Stimulated activated CD4-positive, alpha-beta T cell treated with anti-CD3 and anti-CD28 coated beads, TNF-alpha, amount 100 ng/mL, for 48 hours (primary cell): ENCODE data around the gene SORCS2.

Experiments
- DNase-seq, 3 donors: peaks; one replicate each; pipeline ENCODE4 v3.0.0-alpha.2; 2020; ENCODE audit warnings: low read depth in 3 of 3

SORCS2 gene

DNA sequence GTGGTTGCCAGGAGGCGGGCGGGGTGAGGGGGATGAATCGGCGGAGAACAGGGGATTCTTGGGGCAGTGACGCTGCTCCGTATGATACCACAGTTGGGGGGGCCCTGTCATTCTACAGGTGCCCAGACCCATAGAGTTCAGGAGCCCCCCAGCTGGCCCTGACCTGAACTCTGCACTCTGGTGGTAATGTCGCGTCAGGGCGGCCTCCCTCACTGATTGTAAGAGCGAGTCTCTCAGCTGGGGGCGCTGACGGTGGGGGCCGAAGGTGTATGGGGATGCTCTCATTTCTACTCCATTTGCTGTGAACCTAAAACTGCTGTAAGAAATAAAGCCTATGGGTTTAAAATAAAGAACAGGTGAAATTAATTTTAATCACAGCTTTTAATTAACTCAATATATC is 334.2 kb downstream of the SORCS2 start:
- DNase-seq, result no peak

DNA sequence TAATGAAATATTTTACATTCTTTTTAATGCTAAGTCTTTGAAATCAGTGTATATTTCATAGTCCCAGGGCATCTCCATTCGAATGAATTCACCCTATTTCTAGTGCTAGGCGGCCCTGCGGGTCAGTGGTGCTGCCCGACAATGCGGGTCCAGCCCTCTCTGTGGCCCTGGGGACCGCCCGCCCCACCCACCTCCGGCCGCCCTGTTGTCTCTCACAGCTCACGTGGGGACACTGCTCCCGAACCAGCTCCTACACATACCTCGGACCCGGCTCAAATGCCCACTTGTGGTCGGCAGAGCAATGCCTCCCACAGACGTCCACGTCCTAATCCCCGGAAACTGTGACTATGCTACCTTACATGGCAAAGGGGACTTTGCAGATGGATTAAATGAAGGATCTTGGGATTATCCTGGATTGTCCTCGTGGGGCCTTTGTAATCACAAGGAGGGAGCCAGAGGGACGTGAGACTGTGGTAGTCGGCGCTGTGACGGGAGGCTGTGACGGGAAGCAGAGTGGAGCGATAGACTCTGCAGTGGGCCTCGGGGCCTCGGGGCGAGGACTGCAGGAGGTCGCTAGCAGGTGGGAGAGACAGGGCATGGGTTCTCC is 334.7 kb downstream of the SORCS2 start:
- DNase-seq, result no peak

DNA sequence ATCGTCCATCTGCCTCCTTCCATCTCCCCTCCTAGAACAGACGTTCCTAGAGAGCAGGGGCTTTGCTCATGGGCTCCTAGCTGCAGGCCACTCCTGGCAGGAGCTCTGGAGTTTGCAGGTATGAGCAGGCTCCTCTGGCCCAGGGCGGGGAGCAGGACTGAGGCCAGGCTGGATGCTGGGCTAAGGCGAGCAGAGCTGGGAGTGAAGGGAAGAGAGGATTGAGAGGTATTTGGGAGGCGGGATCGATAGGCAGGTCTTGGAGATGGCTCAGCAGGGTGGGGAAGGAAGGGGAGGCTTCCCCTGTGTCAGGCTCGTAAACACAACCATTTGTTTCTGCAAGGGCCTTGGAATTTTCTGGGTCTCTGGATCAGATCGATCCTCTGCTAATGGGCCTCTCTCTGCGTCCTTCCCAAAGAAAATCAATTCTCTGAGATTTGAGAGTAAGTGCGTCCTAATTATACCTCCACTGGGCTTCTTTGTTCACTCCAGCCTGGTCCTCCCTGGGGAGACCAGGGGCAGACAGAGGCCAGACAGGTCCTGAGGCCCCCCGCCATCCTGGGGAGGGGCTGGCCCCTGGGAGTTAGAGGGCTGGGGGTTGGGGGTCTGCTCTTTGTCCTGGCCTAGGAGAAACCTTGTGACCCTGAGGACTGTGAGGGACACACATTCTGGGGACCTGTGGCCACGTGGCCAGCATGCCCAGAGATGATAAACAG is 337.2 kb downstream of the SORCS2 start:
- DNase-seq, result no peak

- DNase-seq, result no peak
Observed at GRCh38 chr4:7530082-7530481, 337.7 kb downstream of the SORCS2 start.

GRCh38 chr4:7530932-7531639 is 338.7 kb downstream of the SORCS2 start:
- DNase-seq, result no peak

- DNase-seq, result no peak
Observed at GRCh38 chr4:7531640-7531994, 339.3 kb downstream of the SORCS2 start.

GRCh38 chr4:7532043-7532442 is 339.7 kb downstream of the SORCS2 start:
- DNase-seq, result no peak

- DNase-seq, result no peak
Observed at GRCh38 chr4:7533267-7533666, 340.9 kb downstream of the SORCS2 start.

DNA sequence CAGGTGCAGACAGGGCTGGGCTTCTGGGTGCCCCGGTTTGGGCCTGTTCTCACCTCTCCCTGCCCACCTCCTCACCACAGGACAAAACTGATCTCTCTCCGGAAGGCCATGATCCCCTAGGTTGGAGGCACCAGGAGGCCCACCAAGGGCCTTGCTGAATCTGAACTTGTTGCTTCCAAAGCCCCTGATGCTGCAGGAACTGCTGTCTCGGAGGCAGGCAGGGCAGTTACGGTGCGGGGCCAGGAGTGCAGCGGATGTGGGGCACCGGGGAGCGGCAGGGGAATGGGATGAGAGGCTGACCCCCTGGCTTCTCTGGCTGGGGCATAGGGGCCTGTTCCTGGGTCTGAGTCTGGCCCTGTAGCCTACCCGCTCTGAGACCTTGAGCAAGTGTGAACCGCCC is 342.8 kb downstream of the SORCS2 start:
- no peak for DNase-seq

GRCh38 chr4:7535619-7536018 is 343.3 kb downstream of the SORCS2 start:
- no peak for DNase-seq

- DNase-seq, result no peak
Observed at GRCh38 chr4:7536876-7537275, 344.5 kb downstream of the SORCS2 start.

DNA sequence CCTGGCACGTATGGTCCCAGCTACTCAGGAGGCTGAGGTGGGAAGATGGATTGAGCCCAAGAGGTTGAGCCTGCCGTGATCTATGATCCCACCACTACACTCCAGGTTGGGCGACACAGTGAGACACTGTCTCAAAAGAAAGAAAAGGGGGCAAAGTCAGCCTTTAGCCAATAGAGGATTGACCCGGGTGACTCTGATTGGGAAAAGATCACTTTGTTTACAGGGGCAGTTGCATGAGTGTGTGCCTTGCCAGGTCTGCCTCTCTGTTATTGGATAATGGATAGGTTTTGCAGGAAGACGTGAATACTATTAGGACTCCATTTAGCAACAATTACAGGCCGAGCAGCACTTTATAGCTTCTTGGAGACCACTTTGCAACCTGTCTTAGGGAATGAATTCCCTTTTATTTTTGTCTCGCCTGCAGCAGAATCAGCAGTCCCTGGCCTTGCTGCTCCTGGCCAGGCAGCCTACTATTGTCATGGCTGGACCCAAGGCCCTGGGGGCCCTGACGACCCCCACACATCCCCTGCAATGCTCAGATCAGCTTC is 345.6 kb downstream of the SORCS2 start:
- no peak for DNase-seq

DNA sequence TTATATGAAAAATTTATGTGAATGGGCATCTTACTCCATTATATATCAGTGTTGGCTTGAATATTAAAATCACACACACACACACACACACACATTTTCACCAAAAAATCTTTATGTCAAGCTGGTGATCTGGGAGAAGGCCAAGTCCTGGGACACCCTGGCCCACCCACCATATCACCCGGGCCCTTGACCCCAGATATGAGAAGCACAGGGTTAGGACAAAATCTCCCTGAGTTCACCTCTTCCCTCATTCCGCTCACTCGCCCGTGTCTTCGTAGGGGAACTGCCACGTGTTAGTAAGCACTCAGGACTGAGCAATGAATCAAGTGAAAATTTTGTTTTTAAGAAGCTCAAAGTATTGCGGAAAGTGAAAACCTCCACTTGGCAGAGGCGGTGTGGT is 346.2 kb downstream of the SORCS2 start:
- DNase-seq, result no peak

DNA sequence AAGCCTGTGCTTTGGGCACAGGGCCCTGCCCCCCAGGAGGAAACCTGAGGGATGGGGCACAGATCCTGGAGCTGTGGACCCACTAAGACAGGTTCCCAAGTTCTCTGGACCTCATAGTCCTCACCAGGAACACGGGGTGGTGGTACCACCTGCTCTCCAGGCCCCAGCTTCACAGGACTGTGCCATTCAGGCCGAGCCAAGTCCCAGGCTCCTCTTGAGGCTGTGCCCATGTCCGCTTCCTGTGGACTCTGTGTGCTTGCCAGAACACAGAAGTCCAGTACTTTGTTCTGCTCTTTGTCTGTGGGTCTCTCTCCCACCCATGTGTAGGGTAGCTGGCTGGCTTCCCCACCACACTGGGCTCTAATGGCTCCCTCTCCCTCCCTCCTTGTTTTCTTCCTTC is 346.8 kb downstream of the SORCS2 start:
- DNase-seq, result no peak

DNA sequence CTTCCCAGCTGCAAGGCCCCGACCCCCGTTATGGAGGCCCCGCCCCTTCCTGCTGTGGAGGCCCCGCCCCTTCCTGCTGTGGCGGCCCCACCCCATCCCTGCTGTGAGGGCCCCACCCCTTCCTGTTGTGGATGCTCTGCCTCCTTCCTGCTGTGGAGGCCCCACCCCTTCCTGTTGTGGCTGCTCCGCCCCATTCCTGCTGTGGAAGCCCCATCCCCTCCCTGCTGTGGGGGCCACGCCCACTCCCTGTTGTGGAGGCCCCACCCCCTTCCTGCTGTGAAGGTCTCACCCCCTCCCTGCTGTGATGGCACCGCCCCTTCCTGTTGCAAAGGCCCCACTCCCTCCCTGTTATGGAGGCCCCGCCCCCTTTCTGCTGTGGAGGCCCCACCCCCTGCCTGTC is 347.3 kb downstream of the SORCS2 start:
- DNase-seq, result peak in 2 of 3 donors; percentile 22 to 42

DNA sequence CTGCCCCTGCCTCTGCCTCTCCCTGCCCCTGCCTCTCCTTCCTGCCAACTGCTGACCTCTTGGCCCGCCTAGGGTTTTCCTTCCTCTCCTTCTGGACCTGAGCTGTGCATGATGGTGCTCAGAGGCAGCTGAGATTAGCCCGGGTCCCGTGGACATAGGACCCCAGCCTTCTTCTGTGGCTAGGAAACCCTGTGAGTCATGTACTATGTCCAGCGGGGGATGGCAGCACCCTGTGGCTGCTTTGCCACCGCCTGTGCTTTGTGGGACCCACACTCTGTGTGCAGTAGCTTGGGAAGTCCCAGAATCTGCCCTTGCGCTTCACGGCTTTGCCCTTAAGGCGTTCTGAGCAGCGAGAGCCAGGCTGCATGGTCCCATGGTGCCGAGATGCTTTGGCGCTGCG is 347.9 kb downstream of the SORCS2 start:
- no peak for DNase-seq

GRCh38 chr4:7540654-7541413 is 348.5 kb downstream of the SORCS2 start:
- no peak for DNase-seq

DNA sequence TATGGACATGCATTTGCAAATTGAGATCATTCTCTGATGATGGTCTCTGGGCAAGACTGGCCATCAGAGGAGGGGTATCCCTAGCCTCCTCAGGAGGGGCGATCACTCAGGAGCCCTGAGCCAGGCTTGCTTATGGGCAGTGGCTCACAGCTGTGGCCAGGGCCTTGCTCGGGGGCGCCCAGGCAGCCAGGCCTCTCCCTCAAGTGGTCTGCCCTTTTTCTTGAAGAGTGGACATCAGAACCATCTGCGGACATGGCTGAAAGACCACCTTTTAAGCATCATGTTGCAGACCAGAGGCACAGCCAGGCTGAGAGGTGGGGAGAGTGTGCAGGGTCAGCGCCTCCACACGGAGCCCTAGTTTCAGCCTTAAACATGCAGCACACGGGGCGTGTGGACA is 349.1 kb downstream of the SORCS2 start:
- no peak for DNase-seq

DNA sequence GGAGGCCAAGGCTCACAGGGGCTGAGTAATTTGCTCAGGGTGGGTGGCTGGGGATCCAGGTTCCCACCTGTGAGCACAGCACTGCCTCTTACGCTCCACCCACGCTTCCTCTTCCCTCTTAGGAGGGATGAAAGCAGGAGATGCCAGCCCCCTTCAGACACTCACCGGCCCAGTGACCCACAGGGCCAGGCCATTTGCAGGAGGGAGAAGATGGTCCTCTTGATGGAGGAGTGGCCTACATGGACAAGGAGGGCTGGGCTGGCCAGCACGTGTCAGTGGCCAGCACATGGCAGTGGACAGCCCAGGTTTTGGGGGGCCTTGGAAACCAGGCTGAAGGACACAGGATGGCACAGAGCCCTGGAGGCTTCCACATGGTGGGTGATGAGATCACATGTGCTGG is 350.4 kb downstream of the SORCS2 start:
- DNase-seq, result no peak

GRCh38 chr4:7546152-7546808 is 353.9 kb downstream of the SORCS2 start:
- DNase-seq, result no peak

GRCh38 chr4:7546809-7547367 is 354.6 kb downstream of the SORCS2 start:
- no peak for DNase-seq
